Bronchial epithelial cell (primary cell): ENCODE data around the gene WNT3A. TPM values are rescaled to one million over a fixed set of nuclear protein-coding genes. Genes with fewer than 3 reads are reported as not detected.

Experiments used
- DNase-seq: peaks from one replicate; pipeline ENCODE4 v3.0.0-alpha.2; 2010; ENCODE audit warnings: low read depth
- FAIRE-seq: peaks from 2 replicates; lab custom pipeline; 2011; peaks lifted over from hg19 to GRCh38; lab: Jason Lieb, UNC
- H3K27me3 ChIP-seq: 2 replicates; pipeline ENCODE4 v1.5.1; 2011; ENCODE audit warnings: low read length; ENCODE audit not compliant: control insufficient read depth, insufficient read depth
- H3K36me3 ChIP-seq: 2 replicates; pipeline ENCODE4 v1.5.1; 2011; ENCODE audit warnings: low read length; ENCODE audit not compliant: control insufficient read depth, insufficient read depth
- H3K4me3 ChIP-seq: 2 replicates; pipeline ENCODE4 v1.5.1; 2011; ENCODE audit warnings: mild to moderate bottlenecking, low read depth, low read length, control low read depth
- total RNA-seq: library from RNA; depleted of rRNA; stranded (reverse); fragments of >200 nt; gene quantifications from 2 replicates; pipeline ENCODE4 v1.2.1, GENCODE V29; 2014
- TF ChIP-seq, protein P1 (sequence below): IDR thresholded peaks from 2 replicates; pipeline ENCODE4 v1.5.1; 2011; ENCODE audit warnings: mild to moderate bottlenecking, moderate library complexity, low read length, control low read depth, inconsistent platforms; ENCODE audit not compliant: insufficient read depth, severe bottlenecking

WNT3A gene
- total RNA-seq, 1 donor from 2014 or later: not detected

DNA sequence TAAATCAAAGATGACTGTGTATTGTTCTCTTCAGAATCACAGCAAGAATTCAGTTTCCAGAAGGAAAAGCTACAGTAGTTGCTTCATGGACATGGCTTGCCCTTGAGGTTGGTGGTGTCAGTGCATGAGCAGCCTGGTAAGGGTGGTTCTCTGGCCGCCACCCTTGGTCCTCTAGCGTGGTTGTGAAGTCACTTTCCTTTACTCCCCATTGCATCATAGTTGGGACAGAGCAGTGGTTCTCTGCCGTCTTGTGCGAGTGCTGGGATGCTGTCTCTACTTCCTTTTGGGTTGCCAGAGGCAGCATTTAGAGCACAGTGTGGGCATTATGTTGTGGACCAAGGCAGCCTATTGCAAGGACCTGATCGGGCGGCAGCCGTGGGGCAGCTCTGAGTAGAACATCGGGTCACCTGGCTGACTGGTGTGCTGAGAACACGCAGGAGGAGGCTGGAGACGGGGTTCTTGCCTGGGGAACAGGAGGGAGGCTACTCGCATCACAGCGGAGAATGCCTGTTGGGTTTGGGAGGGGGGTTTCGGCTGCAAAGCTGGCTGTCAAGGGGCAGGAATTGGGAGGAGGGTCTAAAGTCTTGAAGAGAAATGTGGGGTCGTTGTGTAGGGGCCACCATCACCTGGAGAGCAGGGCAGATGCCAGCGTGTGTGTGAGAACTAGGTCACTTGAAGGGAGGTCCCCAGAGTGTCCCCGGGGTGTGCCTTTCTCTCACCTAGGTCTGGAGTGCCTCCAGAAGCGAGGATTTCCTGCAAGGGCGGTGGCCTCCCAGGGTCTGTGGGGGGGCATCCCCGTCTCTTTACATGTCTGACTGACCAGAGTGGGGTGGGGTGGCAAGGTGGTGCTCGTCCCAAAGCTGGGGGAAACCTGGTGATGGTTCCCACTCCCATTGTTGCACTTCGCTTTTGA lies 82.0 kb downstream of the WNT3A start:
- Histone ChIP-seq H3K36me3 (peaks cover 14% of the 10 kb centered on the region), H3K27me3 (no peaks in the 10 kb centered on the region), H3K4me3 (no peak overlapping the region)
- FAIRE-seq: no peak
- TF ChIP-seq, protein P1, sequence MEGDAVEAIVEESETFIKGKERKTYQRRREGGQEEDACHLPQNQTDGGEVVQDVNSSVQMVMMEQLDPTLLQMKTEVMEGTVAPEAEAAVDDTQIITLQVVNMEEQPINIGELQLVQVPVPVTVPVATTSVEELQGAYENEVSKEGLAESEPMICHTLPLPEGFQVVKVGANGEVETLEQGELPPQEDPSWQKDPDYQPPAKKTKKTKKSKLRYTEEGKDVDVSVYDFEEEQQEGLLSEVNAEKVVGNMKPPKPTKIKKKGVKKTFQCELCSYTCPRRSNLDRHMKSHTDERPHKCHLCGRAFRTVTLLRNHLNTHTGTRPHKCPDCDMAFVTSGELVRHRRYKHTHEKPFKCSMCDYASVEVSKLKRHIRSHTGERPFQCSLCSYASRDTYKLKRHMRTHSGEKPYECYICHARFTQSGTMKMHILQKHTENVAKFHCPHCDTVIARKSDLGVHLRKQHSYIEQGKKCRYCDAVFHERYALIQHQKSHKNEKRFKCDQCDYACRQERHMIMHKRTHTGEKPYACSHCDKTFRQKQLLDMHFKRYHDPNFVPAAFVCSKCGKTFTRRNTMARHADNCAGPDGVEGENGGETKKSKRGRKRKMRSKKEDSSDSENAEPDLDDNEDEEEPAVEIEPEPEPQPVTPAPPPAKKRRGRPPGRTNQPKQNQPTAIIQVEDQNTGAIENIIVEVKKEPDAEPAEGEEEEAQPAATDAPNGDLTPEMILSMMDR: no peak
- no peak for DNase-seq

DNA sequence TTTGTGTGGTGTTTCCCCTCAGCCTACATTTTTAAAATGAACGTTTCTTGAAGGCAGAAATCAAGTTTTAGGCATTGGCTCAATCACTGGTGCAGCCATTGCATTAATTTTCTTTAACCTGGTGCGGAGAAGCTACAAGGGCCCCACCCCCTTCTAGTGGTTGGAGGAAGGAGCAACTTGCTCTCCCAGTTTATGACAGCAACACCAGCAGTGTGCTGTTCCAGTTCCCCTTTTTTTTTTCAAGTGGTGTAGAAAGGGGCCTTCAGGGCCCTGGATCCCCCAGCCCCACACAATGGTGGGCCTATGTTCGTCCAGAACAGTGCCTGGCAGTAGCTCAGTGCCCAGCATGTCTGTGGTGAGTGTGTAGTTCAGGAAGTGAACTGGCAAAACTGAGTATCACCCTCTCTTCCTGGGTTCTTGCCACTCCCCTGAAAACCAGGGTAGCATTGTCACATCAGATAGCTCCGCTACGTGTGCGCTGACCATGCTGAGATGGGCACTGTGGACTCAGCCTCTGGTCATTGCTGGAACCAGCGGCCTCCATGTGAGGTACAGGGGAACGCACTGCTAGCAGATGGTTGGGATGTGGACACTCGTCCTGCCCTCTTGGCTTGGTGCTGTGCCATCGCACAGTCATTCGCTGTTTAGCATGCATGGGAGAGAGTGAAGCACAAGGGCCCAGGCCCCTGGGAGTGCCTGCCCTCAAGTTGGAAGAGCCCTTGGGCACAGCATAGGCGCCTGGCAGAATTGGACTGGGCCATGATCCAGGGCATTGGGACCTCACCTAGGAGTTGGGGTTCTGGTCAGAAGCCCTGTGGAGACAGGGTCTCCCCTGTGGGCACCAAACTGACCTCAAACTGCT lies 83.0 kb downstream of the WNT3A start:
- TF ChIP-seq, protein P1: no peak
- no peak for DNase-seq
- Histone ChIP-seq H3K36me3 (peaks cover 14% of the 10 kb centered on the region), H3K4me3 (no peak overlapping the region), H3K27me3 (no peaks in the 10 kb centered on the region)
- no peak for FAIRE-seq

DNA sequence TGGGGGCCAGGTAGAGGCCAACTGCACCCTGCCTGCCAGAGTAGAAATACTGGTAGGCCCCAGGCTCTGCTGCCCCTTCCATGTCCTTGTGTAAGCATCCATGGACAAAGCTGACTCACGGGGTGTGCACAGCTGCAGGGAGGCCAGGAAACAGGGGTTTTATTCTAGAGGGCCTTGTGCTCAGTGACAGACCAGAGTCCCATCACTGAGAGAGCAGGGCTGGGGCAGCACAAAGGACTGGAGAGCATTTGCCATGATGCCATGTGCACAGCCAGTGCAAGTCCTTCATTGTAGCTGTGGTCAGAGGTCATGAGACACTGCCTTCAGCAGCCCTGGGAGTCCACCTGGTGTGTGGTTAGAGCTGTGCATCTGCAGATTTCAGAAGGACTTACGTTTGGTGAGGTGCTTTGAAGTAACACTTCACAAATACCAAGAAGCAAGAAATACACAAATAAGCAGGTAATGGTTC lies 83.8 kb downstream of the WNT3A start:
- no peaks in the 10 kb centered on the region for H3K27me3 ChIP-seq
- DNase-seq (peak; percentile 38), FAIRE-seq (no peak)
- TF ChIP-seq, protein P1: no peak
- no peak overlapping the region for H3K4me3 ChIP-seq
- peaks cover 14% of the 10 kb centered on the region for H3K36me3 ChIP-seq

DNA sequence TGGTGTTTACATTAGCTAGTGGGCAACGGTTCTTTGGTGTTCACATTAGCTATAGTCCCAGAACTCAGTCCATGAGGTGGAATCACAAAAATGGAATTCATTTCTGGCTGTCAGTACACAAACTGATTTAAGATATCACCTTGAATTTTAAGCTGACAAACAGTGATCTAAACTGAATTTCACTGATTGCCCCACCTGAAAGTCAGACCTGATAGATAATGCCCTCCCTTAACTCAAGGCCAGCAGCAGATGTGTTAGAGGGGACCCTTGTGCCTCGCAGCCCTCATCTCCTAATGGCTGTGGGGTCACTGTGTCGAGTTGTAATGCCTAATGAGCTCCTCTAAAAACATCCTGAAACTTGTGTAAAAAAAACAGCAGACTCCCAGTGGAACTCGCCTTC lies 84.3 kb downstream of the WNT3A start:
- TF ChIP-seq, protein P1: no peak
- no peak overlapping the region for H3K4me3 ChIP-seq
- FAIRE-seq (no peak), DNase-seq (no peak)
- H3K27me3 ChIP-seq: no peaks in the 10 kb centered on the region
- H3K36me3 ChIP-seq: peaks cover 14% of the 10 kb centered on the region

DNA sequence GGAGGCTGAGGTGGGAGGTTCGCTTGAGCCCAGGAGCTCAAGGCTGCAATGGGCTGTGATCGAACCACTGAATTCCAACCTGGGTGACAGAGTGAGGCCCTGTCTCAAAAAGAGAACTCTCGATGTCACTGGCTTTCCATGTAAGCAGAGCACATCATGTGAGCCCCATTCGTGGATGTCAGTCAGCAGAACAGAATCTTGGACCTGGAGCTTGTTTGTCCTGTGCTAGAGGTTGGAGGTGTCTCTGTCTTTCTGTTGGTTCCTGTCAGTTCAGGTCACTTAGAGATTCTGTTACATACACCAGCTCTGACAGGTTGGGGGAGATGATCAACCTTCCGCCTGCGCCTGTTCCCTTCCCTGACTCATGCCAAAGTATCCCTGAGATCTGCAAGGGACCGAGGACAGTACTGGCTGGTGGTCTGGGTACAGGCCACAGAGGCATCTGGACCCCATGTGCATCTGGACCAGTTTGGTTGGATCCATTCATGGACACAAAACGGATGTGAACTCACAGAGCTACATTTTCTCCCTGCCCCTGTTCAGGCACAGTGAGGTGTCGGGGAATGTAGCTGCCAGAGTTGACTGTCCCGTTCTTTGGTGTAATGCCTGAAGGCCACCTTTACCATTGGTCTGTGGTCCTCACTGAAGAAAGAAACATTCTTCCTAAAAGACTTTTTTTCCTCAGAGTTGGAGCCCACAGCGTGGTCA lies 85.7 kb downstream of the WNT3A start:
- no peak for DNase-seq

More for the DNA sequence above, 85.7 kb downstream of the WNT3A start:
- TF ChIP-seq, protein P1: no peak
- no peak for FAIRE-seq
- H3K27me3 ChIP-seq: no peaks in the 10 kb centered on the region
- H3K36me3 ChIP-seq: peaks cover 21% of the 10 kb centered on the region
- no peak overlapping the region for H3K4me3 ChIP-seq
